HK-2 (cell line): ENCODE results near the gene AP3S2.

Experiments used
- DNase-seq: peaks from one replicate; pipeline ENCODE4 v3.0.0-alpha.2; 2018; ENCODE audit not compliant: unreplicated experiment

The AP3S2 gene

DNA sequence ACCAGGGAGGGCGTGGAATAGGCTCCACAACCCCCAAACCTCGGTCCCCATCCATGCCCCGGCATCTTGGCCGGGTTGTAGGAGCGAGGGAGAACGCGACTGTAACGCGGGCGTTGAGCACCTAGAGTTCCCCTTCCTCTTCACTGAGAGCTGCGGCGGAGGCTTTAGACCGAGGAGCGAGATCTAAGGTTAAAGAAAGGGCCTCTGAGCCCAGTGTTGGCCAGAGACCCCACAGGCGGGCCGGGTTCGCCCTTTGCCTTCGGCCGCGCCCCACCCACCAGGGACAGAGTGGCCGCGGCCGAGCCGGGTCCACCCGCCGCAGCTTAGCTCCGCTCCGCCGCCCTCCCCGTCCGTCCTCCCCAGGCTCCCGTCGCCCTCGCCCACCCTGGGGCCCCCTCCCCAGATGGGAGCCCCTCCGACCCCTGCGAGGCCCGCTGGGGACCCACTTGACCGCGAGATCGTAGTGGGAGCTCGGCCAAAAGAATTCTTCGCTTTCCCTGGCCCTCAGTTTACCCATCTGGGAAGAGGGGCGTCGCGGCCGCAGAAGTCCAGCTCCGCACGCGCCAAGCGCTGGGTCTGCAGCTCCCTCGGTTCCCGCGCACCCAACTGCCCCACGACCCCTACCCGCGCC, 79.6 kb downstream of the AP3S2 start:
- DNase-seq, result no peak

DNA sequence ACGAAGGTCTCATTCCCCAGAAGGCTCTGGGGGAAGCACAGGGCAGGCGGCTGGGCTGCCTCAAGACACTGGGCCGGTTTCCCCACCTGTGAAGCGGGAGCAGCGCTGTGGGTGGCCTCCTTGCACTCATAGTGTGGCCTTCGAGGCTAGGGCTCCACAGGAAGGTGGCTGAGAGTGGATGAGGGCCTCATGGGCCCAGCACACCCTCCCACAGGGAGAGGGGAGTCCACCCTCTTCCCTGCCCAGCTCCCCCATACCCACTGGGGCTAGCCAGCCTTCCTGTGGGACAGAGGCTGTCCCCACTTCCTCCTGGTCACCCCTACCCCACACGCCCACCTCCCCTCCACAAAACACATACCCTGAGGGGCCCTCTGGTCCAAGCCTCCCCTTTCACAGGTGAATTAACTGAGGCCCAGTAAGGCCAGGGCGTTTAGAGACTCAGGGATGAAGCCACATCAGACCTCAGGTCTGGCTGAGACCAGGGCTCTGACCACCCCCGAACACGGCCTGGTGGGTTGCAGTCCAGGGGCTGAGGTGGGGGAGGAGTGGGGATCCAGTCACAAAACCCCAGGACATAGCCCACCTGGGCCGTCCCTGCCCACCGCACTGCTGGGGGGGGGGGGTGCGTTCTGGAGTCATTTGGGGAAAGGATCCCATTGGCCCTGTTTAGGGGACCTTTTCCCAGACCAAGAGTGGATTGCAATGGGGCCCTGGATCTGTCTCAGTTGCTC, 80.2 kb downstream of the AP3S2 start:
- no peak for DNase-seq

DNA sequence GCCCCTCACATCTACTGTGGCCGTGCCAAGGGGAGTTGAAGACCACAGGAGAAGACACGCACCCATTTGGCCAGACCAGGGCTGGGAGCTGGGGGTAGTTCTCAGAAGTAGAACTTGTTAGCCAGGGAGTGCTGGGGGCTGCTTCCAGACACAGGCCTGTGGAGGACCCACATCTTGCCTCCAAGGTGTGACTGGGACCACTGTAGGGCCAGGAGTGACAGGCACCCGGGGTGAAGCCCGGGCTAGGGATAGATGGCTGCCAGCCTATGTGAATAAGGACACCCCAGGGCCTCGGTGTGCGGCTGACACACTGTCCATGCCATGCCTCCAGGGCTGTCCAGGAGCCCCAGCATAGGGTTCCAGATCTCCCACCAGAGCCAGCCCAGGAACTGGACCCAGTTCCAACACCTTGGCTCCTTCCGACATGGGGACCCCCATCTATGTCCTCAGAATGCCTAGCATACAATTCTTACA, 80.9 kb downstream of the AP3S2 start:
- DNase-seq, result no peak

DNA sequence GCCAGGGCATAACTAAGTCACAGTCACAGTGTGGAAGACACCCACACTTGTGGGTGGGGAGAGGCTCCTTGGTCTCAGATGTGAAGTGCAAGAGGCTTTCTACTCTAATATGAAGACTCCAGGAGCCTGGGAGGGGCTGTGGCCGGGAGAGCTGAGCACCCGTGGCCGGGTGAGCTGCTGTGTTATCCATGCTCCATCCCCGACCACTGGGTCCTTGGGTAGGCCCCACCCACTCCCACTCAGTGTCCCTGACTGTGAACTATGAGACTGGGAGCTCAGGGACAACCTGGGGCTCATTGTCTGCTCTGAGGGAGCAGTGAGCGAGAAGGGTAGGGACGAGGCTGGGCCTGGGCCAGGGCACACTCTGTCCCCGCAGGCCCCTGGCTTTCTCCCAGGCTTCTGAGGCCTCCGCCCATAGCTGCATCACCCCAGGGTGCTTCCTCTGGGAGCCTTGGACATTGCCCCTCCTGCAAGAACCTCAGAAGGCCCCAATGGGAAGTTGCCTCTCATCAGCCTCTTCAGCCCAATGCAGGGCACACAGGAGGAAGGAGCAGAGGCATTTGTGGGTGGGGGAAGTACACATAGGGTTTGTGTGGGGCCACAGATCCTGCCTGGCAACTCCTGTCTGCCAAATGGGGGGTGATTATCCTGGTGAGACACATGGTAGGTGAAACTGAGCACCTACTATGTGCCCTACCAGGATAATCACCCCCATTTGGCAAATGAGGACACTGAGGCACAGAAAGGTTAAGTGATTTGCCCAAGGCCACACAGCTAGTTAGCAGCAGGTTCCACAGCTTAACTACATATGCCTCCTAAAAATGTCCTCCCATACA, 81.6 kb downstream of the AP3S2 start:
- DNase-seq, result no peak

DNA sequence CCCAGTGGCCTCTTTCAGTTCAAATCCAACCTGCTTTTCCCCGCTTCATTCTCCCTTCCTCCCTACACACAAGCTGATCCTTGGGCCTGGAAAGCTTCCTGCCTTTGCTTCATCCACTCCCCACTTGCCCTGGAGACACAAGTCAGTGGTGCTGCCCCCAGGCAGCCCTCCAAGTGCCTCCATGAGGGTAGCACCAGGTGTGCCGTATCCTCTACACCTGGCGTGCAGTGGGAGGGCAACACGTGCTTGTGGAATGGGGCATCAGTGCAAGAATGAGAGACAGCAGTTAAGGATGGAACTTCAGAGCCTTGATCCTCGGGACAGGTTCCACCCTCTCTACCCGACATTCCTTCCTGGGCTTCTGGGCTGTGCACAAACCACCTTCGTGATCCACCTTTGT, 83.0 kb downstream of the AP3S2 start:
- DNase-seq, result no peak

DNA sequence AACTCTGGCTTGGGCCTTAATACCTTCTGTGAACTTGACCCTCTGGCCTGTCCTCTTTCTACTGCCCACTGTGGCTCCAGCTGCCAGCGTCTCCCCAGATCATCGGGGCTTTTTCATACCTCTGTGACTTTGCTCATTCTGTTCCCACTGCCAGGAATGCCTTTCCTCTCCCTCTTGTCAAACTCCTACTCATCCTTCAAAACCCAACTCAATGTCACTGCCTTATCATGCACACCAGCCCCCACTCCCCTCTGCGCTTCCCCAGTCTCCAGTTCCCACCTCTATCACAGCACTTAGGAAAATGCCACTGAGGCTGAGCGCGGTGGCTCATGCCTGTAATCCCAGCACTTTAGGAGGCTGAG, 84.0 kb downstream of the AP3S2 start:
- DNase-seq, result no peak

DNA sequence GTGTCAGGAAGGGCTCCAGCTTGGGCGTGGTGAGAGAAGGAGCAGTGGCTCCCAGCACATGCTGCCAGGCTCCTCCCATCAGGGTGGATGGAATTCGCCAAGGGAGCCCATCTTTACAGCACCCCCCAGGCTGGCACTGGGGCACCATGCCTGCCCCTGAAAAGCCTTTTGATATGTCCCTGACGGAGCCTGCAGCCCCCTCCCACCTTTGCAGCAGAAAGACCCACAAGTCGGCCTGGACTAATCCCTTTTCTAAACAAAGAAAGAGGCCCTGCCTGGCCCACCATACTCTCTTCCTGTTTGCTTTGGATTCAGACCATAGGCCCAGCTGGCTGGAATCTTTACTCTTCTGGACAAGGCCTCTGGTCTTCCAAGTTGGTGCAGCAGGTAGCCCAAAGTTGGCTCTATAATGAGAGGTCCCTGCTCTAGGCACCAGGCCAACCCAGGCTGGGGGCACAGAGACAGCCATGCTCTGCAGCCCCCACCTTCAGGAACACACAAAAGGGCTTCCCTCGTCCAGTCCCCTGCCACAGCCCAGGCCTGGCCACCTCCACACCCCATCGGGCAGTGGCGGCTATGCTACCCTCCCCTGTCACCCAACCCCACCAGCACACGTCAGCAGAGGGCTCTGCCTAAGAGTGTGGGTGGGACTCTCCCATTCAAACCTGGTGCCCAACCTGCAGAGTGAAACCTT, 84.6 kb downstream of the AP3S2 start:
- no peak for DNase-seq

DNA sequence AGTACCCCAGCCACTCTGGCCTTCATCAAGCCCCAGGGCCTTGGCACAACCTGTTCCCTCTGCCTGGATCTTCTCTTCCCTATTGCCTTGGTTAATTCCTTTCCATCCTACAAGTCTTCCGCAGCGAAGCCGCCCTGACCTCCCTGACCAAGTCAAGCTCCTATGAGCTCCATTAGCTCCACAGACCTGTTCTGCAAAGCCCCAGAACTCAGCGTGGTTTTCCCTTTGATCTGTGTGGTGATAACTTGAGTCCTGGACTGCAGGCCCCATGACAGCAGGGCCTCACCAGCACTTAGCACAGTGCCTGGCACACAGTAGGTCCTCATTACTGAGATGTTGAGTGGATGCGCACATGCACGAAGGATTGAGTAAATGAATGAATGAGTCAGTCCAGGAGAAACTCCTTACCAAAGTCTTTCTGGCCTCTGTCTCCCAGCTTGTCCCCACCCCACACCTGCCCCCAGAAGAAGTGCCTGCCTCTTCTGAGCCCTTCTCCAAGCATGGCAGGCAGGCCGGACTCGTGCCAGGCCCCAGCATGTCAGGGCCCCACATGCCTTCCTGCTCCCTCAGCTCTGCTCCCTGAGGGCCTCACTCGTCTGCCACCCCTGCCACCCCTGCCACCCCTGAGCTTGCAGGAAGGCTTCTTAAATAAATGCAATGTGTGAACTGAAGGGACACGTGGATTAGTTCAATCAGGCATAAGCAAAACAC, 85.5 kb downstream of the AP3S2 start:
- DNase-seq, result no peak

DNA sequence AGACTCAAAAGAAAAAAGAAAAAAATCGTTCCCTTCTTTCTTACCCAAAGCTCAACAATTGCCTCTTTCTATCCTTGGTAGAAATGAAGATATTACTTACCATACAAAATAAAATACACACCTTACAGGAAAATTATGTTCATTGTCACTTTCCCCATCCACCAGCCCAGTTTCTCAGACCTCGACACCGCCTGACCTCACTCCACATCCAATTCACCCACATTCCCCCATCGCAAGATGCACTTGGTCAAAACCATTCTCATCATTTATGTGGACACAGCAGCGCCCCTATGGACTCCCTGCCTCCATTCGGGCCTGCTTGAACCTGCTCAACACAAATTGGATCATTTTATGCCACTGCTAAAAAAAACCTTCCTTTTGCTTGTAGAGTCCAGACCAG, 86.1 kb downstream of the AP3S2 start:
- no peak for DNase-seq

DNA sequence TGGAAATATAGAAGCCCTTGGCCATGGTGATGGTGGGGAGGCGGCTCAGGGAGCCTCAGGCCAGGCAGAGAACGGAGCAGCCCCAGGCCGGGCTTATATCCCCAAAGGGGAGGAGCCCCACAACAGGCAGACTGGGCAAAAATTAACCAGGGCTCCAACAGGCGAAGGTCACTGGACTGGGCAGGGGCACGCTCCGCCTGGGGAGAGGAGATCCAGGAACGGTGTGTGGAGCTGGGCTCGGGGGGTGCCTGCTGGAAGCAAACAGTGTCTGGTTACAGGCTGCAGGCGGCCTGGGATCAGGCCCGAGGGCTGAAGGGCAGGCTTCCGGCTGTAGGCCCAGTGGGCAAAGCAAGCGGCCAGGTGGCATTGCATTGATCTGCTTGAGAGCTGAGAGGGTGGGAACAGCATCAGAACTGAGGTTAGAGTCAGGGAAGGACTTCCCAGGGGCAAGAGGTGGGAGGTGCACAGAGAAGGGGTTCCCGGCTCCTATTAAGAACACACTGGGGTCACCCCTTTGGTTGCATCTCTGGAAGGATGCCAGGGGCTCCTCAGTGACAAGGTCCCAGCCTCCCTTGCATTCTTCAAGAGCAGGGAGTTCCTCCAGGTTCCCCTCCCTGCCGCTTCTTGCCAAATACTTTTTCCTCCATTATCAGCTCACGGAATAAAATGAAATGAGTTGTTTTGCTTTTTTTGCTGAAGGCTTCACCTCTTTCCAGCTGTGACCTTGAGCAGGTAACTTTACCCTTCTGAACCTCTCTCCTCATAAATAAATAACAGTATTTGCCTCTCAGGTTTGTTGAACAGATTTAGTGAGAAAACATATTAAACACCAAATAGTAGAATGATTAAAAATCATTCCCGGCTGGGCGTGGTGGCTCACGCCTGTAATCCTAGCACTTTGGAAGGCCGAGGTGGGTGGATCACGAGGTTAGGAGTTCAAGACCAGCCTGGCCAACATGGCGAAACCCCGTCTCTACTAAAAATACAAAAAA, 86.9 kb downstream of the AP3S2 start:
- DNase-seq, result no peak

DNA sequence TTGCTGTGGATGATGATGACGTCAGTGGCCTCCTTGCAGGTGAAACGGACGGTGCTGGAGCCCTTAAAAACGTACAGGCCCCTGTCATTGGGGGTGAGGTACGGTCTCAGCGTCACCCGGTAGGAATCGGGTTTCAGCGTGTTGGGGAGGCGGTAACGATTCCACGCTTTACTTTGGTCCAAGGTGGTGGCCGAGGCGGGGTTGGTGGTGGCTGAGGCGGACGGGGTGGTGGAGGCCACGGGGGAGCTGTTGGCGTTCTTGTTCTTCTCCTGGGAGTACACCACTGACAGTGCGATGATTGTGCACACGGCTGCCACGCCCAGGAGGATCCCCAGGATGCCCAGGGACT, 87.6 kb downstream of the AP3S2 start:
- DNase-seq, result no peak

DNA sequence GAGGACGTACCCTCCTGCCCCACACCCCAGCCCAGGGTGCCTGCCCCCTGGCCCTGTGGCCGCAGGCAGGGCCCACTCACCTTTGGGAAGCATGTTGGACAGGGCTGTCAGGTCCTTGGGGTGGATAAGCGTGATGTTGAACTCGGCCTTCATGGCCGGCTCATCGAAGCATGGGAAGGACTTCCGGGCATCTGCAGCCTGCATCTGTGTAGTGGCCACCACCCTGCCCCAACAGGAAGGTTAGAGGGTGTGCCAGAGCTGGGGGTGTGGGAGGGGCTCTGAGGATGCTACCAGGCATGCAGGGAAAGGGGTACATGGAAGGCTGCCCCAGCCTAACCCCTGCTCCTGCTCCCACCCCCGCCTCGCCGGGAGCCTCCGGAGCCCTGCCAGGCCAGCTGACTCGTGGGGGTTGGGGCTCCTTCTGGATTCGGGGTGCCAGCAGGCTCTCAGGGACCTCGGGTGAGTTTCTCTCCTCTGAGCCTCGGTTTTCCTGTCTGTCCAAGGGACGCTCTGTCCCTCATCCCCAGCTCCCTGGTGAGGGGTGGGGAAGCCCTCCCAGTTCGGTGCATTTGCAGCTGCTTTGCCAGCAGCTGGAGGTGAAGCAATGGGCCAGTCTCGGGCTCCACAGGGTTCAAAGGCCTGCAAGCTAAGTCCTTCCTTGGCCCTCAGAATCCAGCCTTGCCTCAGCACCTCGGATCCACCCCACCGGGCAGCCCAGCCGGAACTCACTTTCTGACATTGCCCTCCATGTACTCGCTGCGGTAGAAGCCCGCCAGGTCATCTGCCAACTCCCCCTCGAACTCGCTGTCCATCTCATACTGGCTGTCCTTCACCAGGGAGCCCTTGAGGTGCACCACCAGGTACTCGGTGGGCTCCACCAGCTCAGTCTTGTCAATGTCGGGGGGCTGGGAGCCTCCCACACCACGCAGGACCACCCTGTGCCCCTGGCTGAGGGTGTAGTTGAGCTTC, 88.3 kb downstream of the AP3S2 start:
- no peak for DNase-seq

DNA sequence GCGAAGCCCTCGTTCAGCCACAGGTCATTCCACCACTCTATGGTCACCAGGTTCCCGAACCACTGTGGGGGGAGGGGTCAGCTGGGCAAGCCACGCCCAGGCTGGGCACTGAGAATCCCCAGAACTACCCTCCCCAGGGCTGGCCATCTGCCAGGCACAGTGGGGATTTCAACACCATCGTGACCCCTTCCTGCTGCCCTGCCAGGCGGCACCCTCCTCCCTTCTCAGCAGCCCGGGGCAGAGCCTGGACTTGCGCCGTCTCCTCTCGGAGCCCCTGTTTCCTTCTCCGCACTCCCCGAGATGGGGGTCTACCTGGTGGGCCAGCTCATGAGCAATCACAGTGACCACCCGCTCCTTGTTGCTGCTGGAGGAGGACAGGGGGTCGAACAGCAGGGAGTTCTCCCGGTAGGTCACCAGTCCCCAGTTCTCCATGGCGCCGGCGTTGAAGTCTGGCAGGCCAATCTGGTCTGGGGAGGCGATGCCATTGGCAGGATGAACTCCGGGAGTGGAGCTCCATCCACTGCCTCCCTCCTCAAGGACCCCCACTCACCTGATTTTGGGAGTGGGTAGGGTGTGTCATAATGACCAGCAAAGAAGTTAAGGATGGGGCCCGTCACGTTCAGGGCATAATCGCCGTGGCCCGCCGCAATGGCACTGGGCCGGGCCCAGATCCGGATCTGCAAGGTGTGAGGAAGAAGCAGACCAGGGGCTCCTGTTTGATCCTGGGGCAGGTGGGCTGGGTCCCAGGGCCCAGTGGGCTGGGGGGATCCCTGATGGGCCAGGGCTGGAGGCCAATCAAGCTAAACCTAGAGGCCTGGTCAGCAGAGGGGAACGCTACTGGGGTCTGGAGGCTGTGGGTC, 89.6 kb downstream of the AP3S2 start:
- DNase-seq, result no peak

DNA sequence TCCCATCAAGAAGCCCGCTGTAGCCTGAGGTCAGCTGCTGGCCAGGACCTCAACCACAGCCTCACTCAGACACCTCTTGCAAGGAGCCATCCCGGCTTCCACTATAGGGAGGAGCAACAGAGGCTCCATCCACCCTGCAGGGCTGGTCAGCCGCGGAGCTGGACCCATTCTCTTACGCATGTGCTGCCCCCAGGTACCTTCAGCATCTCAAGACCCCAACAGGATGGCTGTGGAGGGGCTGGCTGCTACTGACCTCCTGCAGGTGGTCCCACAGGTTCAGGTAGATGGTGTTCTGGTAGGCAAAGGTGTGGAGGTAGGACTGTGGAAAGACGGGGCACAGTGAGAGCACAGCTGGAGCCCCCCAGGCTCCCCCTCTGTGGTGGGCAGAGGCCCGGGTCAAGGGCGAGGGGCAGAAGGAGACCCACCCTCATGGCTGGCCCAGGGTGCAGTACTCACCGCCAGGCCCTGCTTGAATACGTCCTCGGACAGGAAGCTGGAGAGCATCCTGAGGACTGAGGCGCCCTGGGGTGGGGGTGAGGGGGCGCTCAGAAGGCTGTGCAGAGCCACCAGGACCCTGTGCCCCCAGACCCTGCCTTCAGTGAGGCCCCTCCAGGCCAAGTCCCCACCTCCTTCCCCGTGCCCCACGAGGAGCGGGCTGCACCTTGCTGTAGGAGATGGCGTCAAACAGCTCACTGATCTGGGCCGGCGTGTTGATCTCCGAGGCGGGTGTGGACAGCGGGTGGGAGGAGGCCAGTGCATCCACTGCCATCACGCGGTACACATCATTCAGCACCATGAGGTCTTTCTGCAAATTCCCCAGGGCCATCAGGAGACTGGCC, 90.6 kb downstream of the AP3S2 start:
- DNase-seq, result no peak

DNA sequence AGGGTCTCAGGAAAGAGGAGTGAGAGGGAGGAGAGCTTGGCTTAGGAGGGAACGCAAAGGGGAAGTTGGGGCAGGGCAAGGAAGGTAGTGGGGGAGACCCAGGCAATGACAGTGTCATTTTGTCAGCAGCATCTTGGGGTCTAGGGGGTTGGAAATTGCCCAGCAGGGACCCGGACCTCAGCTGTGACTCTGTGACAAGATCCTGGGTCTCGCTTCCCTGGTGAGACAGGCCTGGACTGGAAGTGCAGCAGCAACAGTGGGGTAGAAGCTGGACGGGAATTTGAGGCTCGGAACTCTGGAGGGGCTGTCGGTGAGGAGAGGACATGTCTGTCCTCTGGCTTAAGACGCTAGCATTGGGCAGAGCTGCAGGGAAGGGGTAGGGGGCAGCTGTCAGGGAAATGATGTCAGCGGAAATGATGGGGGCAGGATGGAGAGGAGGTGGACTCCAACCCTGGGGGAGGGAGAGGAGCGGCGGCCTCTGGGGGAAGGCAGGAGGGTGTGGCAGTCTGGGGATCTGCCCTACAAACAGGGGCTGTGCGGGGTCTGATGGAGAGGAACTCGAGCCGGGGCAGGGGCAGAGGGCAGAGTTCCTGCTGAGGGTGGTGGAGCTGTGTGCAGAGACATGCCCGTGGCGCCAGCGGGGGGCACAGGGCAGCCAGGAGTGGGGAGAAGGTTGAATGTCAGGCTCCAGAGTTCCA, 91.4 kb downstream of the AP3S2 start:
- DNase-seq, result no peak

DNA sequence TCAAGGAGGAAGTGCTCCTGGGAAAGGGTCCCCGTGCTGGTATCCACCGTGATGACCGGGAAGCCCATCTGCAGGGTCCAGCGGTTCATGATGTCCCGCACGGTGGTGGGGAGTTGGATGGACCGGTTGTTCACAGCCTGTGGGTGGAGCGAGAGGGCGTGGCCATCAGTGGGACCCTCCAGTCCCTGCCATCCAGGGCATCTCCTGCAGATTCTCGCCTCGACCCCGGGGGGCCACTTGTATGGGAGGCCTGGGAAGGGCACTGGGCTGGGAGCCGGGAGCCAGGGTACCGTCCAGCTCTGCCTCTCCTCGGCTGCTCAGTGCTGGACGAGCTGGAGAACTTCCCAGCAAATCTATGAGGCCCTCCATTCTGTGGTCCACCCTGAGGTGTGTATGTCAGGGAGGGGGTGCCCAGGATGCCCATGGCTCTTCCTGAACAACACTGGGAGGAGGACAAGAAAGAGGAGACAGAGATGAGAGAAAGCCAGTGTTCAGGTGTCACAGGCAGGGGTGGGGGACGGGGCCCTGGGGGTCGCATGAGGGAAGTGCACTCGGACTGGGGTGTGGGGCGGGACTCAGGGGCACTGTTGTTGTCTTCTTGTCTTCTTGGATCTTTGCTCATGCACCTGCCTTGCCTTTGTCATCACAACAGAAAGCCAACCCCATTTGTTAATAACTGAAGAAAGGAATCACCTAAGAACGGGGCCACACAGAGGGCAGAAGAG, 92.2 kb downstream of the AP3S2 start:
- DNase-seq, result no peak
